K562 (cell line): ENCODE data around the gene SMIM45.

Experiments used
- ATAC-seq: fragments of 200-7000 bp; cut with Tn5 transposase; 3 replicates; pipeline ENCODE4 v1.9.1; 2020; ENCODE audit warnings: moderate library complexity
- BruUV-seq: library from RNA; stranded (reverse); fragments of 400-500 nt; replicated peaks from 2 replicates; lab custom pipeline; 2021; lab: Mats Ljungman, UMichigan
- CTCF ChIA-PET: fragments of 300-600 bp; formaldehyde crosslinking; extraction: SDS; loops from one replicate; lab custom pipeline; 2021; ENCODE audit warnings: low intra/inter-chr PET ratio; lab: Yijun Ruan, JAX
- POLR2A ChIA-PET: fragments of 300-600, 350-650 bp; sonication (Branson Sonifier 250); formaldehyde crosslinking; extraction: SDS; loops from one replicate; lab custom pipeline; 2021; ENCODE audit warnings: antibody characterized with exemption, inconsistent platforms; lab: Yijun Ruan, JAX
- DNase-seq, 4 experiments: peaks; one replicate each; pipeline versions ENCODE4 v3.0.0 to v3.0.0-alpha.2; 2011 to 2018; ENCODE audit warnings: low spot score in 3 of 4, mixed read lengths in 3 of 4; ENCODE audit errors: extremely low read depth in 1 of 4
- FAIRE-seq: peaks from 2 replicates; lab custom pipeline; 2011; peaks lifted over from hg19 to GRCh38; lab: Jason Lieb, UNC
- H2AFZ ChIP-seq: 2 replicates; pipeline ENCODE4 v1.6.0; 2011; ENCODE audit warnings: low read depth, low read length, control low read depth, inconsistent platforms
- H3K27ac ChIP-seq: fragments of 200-600 bp; 3 replicates; pipeline ENCODE4 v1.8.0; 2011; ENCODE audit warnings: low read depth, mild to moderate bottlenecking, control low read depth, inconsistent platforms, low read length, moderate library complexity, mixed read lengths; ENCODE audit errors: extremely low read depth
- H3K27me3 ChIP-seq, 2 experiments: fragments of 300-600 bp in 1 of 2; 2 replicates in 1 of 2; 3 replicates in 1 of 2; pipeline versions ENCODE4 v1.6.0 to v1.8.0; 2011; ENCODE audit warnings: inconsistent platforms in 2 of 2, low read length in 2 of 2, mild to moderate bottlenecking in 1 of 2, mixed read lengths in 1 of 2, moderate library complexity in 1 of 2; ENCODE audit not compliant: control insufficient read depth in 2 of 2, insufficient read depth in 2 of 2
- H3K36me3 ChIP-seq: fragments of 300-600 bp; 3 replicates; pipeline ENCODE4 v1.8.0; 2011; ENCODE audit warnings: mild to moderate bottlenecking, low read length, inconsistent platforms; ENCODE audit not compliant: control insufficient read depth, insufficient read depth
- H3K4me1 ChIP-seq, 2 experiments: fragments of 200-600 bp in 1 of 2; replicated peaks in 1 of 2; 2 replicates in 1 of 2; 3 replicates in 1 of 2; pipeline versions ENCODE4 v1.5.1 to v1.8.0; 2011; ENCODE audit warnings: inconsistent platforms in 2 of 2, low read length in 2 of 2, mild to moderate bottlenecking in 1 of 2, mixed read lengths in 1 of 2, moderate library complexity in 1 of 2; ENCODE audit not compliant: control insufficient read depth in 2 of 2, insufficient read depth in 2 of 2
- H3K4me2 ChIP-seq: 2 replicates; pipeline ENCODE4 v1.6.1; 2011; ENCODE audit warnings: low read length, control low read depth, inconsistent platforms, mixed read lengths; ENCODE audit not compliant: insufficient read depth
- H3K4me3 ChIP-seq: fragments of 200-600 bp; sonication (generic), shearing (Covaris generic); 2 replicates; pipeline ENCODE4 v1.5.1; 2016; ENCODE audit warnings: control low read depth, inconsistent platforms
- H3K79me2 ChIP-seq: fragments of 200-600 bp; 3 replicates; pipeline ENCODE4 v1.8.0; 2011; ENCODE audit warnings: low read length, inconsistent platforms; ENCODE audit not compliant: control insufficient read depth, insufficient read depth
- H3K9ac ChIP-seq, 2 experiments: 2 replicates each; pipeline versions ENCODE4 v1.6.0 to v1.6.1; 2011; ENCODE audit warnings: low read depth in 2 of 2, low read length in 2 of 2, control low read depth in 1 of 2, inconsistent platforms in 1 of 2, mild to moderate bottlenecking in 1 of 2, mixed read lengths in 1 of 2; ENCODE audit not compliant: insufficient read depth in 1 of 2
- H3K9me1 ChIP-seq: one replicate; pipeline ENCODE4 v1.6.0; 2011; ENCODE audit warnings: inconsistent platforms, mild to moderate bottlenecking, low read length, moderate library complexity; ENCODE audit not compliant: control insufficient read depth, insufficient read depth
- H3K9me3 ChIP-seq: replicated peaks from 2 replicates; pipeline ENCODE4 v1.5.1; 2011; ENCODE audit warnings: low read depth, low read length, inconsistent platforms; ENCODE audit not compliant: control insufficient read depth, insufficient read depth
- H4K20me1 ChIP-seq: replicated peaks from 2 replicates; pipeline ENCODE4 v1.6.1; 2011; ENCODE audit warnings: low read length, inconsistent platforms, mixed read lengths; ENCODE audit not compliant: control insufficient read depth, insufficient read depth
- HMGN3 ChIP-seq: IDR thresholded peaks from 2 replicates; pipeline ENCODE4 v1.6.1; 2011; ENCODE audit warnings: borderline replicate concordance, low read depth, mild to moderate bottlenecking, mixed read lengths, low read length; ENCODE audit not compliant: insufficient read length; ENCODE audit errors: extremely low read depth
- MAFK ChIP-seq: IDR thresholded peaks from 2 replicates; pipeline ENCODE4 v1.6.1; 2011; ENCODE audit warnings: low read length, improper control_type of control experiment
- NFIC ChIP-seq: fragments of 450-650 bp; IDR thresholded peaks from 2 replicates; pipeline ENCODE4 v1.6.1; 2017; ENCODE audit warnings: mild to moderate bottlenecking, inconsistent platforms
- PURB ChIP-seq: sonication (generic); formaldehyde crosslinking; IDR thresholded peaks from 2 replicates; pipeline ENCODE4 v1.9.0; 2021; ENCODE audit warnings: low read depth, mild to moderate bottlenecking, missing genetic modification reagents
- SPI1 ChIP-seq: IDR thresholded peaks from 2 replicates; pipeline ENCODE4 v1.6.1; 2011; ENCODE audit warnings: low read depth, low read length, control low read depth, borderline replicate concordance
- TAF1 ChIP-seq: IDR thresholded peaks from 2 replicates; pipeline ENCODE4 v1.6.1; 2011; ENCODE audit warnings: mild to moderate bottlenecking, low read length, moderate library complexity; ENCODE audit not compliant: insufficient read depth, control insufficient read depth, severe bottlenecking; ENCODE audit errors: extremely low read depth
- TSC22D4 ChIP-seq: fragments of 450-650 bp; IDR thresholded peaks from 2 replicates; pipeline ENCODE4 v1.6.1; 2016; ENCODE audit warnings: missing genetic modification characterization, missing biosample characterization, control low read depth
- WGBS: fragments of 100-300 bp; shearing (Covaris generic); methylation state at CpG from one replicate; pipeline ENCODE4 v1.1.6; 2016; ENCODE audit warnings: low coverage, mixed read lengths; ENCODE audit not compliant: insufficient coverage; ENCODE audit errors: missing lambda C conversion rate; 5-methylcytosine and 5-hydroxymethylcytosine counted together
- in situ Hi-C: fragments of 300-500 bp; cut with MboI; formaldehyde crosslinking; loops from 4 replicates; pipeline ENCODE4 v1.15.0; 2018; ENCODE audit warnings: inconsistent platforms, mixed read lengths
- intact Hi-C: fragments of 100-400 bp; cut with micrococcal nuclease; formaldehyde crosslinking; loops from 2 replicates; pipeline ENCODE4 v1.14.2; 2022

SMIM45 gene

DNA sequence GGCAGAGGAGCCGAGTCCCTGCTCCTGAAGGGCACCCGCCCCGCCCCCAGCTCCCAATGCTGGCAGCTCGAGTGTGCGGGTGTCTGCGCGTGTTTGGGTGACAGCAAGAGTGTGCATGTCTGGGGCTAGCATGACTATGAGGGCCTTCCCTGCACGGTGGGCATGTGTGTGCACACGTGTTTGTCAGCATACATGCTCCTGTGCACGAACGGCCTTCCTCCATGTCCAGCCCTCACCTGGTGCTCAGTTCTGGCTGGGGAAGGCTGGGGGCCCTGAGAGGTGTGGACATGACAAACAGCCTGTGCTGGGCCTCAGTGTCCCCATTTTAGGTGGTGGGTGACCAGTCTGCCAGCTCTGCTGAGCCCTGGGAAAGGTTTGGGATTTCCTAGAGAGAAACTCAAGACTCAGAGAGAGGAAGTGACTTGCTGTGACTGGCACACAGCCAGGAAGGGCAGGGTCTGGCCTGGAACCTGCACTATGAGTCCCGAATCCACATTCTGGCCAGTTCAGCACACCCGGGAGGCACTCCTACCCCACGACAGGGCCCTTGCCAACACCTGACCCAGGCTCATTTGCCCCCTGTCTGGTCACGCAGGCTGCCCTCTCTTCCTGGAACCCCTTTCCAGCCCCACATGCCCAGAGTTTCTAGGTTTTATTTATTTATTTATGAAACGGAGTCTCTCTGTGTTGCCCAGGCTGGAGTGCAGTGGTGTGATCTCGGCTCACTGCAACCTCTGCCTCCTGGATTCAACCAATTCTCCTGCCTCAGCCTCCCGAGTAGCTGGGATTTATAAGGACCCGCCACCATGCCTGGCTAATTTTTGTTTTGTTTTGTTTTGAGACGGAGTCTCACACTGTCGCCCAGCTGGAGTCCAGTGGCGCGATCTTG lies 33.8 kb upstream of the SMIM45 start:
- no TSS peak for BruUV-seq
- Histone ChIP-seq H3K9me1 (no peaks in the 10 kb centered on the region), H3K4me1 (peaks cover 6 to 48% of the 10 kb centered on the region in 2 experiments; a peak in 3 of 5 replicates), H2AFZ (no peak overlapping the region), H3K79me2 (no peaks in the 10 kb centered on the region), H3K36me3 (no peaks in the 10 kb centered on the region), H3K4me2 (no peak overlapping the region), H3K4me3 (no peak overlapping the region), H3K9me3 (no peaks in the 10 kb centered on the region), H4K20me1 (peaks cover 3% of the 10 kb centered on the region; the same call in 1 of the 2 replicates), H3K9ac (peak overlapping the region in 1 of 2 experiments; percentile 74; a peak in 2 of 4 replicates), H3K27me3 (0 out of 5 replicates have a peak, but pooled peaks cover 0 to 4% of the 10 kb centered on the region in 2 experiments), H3K27ac (no peak overlapping the region)
- TF ChIP-seq TAF1: no peak
- TF ChIP-seq NFIC: peak; percentile 92
- TF ChIP-seq SPI1: peak; percentile 91
- no peak for TF ChIP-seq MAFK
- TF ChIP-seq PURB (CRISPR knock-in tag): no peak
- TF ChIP-seq HMGN3: no peak
- TF ChIP-seq TSC22D4: no peak
- FAIRE-seq (no peak), DNase-seq (peak in 1 of 4 experiments; percentile 42), ATAC-seq (no peak)
- intact Hi-C loops: no loop called here
- in situ Hi-C loops: no loop called here
- ChIA-PET POLR2A (interaction anchor here (0.5 kb wide), 1 partner anchor 696 kb away, joined by 3 read pairs; the partner anchor contains the start of gene POLDIP3), CTCF (no interaction called here)
- 51% methylated on average over 10 of the region's 23 CpGs for WGBS
